Tibial artery (tissue), 4 donors: ENCODE measurements around the gene COL10A1.

Source experiments
- DNase-seq, 2 donors: peaks; one replicate each; pipeline ENCODE4 v3.0.0-alpha.2; 2019
- H3K27ac ChIP-seq, 2 donors: fragments of 200-600 bp; sonication (generic) in 1 of 2; 1 replicate in 1 of 2; 2 replicates in 1 of 2; pipeline ENCODE4 v1.5.1; 2018 to 2019; ENCODE audit warnings: mild to moderate bottlenecking in 1 of 2
- H3K27me3 ChIP-seq, 2 donors: fragments of 200-600 bp; sonication (generic) in 1 of 2; one replicate each; pipeline versions ENCODE4 v1.5.1 to v1.6.0; 2016 to 2019
- H3K36me3 ChIP-seq, 3 donors: fragments of 200-600 bp; sonication (generic) in 2 of 3; one replicate each; pipeline ENCODE4 v1.5.1; 2016 to 2019; ENCODE audit warnings: mild to moderate bottlenecking in 2 of 3
- H3K4me1 ChIP-seq, 4 donors: fragments of 200-600 bp; sonication (generic) in 2 of 4; 1 replicate in 3 of 4; 2 replicates in 1 of 4; pipeline ENCODE4 v1.5.1; 2016 to 2019
- H3K4me3 ChIP-seq, 2 donors: fragments of 200-600 bp; sonication (generic) in 1 of 2; 1 replicate in 1 of 2; 2 replicates in 1 of 2; pipeline ENCODE4 v1.5.1; 2018 to 2019; ENCODE audit warnings: mild to moderate bottlenecking in 2 of 2
- H3K9me3 ChIP-seq, 3 donors: fragments of 200-600 bp; sonication (generic) in 1 of 3; one replicate each; pipeline ENCODE4 v1.5.1; 2016 to 2019
- intact Hi-C: fragments of 100-400 bp; cut with DNase I; formaldehyde crosslinking; loops from one replicate; pipeline ENCODE4 v1.15.0; 2023; ENCODE audit warnings: low total_unique reads
- TF ChIP-seq, protein P1 (sequence below), 2 experiments: fragments of 200-600 bp in 1 of 2; fragments of 450-650 bp in 1 of 2; IDR thresholded peaks; one replicate each; pipeline ENCODE4 v1.5.1; 2017 to 2019; ENCODE audit warnings: antibody characterized with exemption in 2 of 2, mild to moderate bottlenecking in 1 of 2, moderate library complexity in 1 of 2

The COL10A1 gene

DNA sequence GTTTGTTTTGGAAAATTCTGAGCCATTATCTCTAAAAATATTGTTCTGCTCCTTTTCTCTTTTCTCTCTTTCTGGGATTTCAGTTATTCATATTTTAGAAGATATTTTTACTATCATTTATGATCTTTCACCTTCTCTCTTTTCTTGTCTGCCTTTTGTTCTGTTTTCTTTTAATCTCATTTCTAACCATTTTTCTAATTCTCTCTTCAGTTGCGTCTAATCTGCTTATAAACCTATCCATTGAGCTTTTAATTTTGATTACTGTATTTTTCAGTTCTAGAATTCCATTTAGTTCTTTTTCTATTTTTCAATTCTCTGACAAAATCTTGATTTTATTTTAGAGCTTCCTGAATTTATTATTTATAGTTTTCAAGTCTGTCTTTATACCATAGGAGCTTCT, 42.2 kb upstream of the COL10A1 start:
- peaks cover 0 to 4% (median 0%) of the 10 kb centered on the region in 3 donors for H3K9me3 ChIP-seq
- TF ChIP-seq, protein P1, sequence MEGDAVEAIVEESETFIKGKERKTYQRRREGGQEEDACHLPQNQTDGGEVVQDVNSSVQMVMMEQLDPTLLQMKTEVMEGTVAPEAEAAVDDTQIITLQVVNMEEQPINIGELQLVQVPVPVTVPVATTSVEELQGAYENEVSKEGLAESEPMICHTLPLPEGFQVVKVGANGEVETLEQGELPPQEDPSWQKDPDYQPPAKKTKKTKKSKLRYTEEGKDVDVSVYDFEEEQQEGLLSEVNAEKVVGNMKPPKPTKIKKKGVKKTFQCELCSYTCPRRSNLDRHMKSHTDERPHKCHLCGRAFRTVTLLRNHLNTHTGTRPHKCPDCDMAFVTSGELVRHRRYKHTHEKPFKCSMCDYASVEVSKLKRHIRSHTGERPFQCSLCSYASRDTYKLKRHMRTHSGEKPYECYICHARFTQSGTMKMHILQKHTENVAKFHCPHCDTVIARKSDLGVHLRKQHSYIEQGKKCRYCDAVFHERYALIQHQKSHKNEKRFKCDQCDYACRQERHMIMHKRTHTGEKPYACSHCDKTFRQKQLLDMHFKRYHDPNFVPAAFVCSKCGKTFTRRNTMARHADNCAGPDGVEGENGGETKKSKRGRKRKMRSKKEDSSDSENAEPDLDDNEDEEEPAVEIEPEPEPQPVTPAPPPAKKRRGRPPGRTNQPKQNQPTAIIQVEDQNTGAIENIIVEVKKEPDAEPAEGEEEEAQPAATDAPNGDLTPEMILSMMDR (IDR thresholded peaks at IDR 0.05) = no peak
- H3K27ac ChIP-seq = no peak overlapping the region
- no peak overlapping the region for H3K4me3 ChIP-seq
- H3K4me1 ChIP-seq = peaks cover 0 to 15% (median 0%) of the 10 kb centered on the region in 4 donors
- H3K36me3 ChIP-seq = no peaks in the 10 kb centered on the region
- intact Hi-C loops = no loop called here
- DNase-seq = no peak
- H3K27me3 ChIP-seq = no peaks in the 10 kb centered on the region

DNA sequence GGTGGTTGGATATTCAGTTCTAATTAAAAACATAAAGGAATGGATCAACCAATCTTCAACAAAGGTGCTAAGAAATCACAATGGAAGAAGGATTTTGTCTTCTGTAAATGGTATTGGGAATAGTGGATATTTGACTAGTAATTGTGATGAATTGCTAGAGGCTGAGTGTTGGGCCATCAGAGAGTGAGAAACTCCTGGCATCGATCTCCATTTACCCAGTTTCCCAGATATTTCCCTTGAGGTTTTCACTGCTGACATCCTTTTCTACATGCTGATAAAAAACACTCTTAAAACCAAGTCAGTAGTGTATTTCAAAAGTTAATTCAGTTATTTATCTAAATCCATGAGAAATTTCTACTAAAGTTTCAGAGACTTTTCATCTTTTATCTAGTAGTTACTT, 40.4 kb upstream of the COL10A1 start:
- no peaks in the 10 kb centered on the region for H3K36me3 ChIP-seq
- peaks cover 0 to 15% (median 0%) of the 10 kb centered on the region in 4 donors for H3K4me1 ChIP-seq
- peaks cover 0 to 4% (median 0%) of the 10 kb centered on the region in 3 donors for H3K9me3 ChIP-seq
- no peak for DNase-seq
- peak overlapping the region in 1 of 2 donors; percentile 19 for H3K27ac ChIP-seq
- no peaks in the 10 kb centered on the region for H3K27me3 ChIP-seq
- H3K4me3 ChIP-seq = no peak overlapping the region
- intact Hi-C loops = no loop called here
- TF ChIP-seq, protein P1 (IDR thresholded peaks at IDR 0.05) = no peak

DNA sequence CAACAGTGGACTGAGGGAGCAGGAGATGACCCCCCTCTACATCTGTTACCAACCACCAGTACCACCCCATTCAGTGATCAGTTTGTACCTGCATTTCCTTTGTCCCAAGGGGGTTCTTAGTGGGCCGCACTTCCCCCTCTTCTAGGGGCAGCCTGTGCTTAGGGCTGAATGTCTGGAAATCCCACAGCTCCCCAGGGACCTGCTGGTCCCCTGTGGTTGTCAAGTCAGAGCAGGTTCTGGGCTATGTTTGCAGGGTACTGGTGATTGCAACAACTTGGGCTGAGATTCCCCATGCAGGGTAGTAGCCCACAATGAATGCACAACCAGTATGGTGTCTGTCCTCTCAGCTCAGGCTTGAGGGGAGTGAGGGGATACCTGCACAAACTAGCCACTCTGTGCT, 39.7 kb upstream of the COL10A1 start:
- no peak overlapping the region for H3K4me3 ChIP-seq
- TF ChIP-seq, protein P1 (IDR thresholded peaks at IDR 0.05) = no peak
- no peaks in the 10 kb centered on the region for H3K36me3 ChIP-seq
- peaks cover 0 to 4% (median 0%) of the 10 kb centered on the region in 3 donors for H3K9me3 ChIP-seq
- no peak overlapping the region for H3K27ac ChIP-seq
- intact Hi-C loops = no loop called here
- peaks cover 0 to 15% (median 0%) of the 10 kb centered on the region in 4 donors for H3K4me1 ChIP-seq
- DNase-seq = no peak
- no peaks in the 10 kb centered on the region for H3K27me3 ChIP-seq

DNA sequence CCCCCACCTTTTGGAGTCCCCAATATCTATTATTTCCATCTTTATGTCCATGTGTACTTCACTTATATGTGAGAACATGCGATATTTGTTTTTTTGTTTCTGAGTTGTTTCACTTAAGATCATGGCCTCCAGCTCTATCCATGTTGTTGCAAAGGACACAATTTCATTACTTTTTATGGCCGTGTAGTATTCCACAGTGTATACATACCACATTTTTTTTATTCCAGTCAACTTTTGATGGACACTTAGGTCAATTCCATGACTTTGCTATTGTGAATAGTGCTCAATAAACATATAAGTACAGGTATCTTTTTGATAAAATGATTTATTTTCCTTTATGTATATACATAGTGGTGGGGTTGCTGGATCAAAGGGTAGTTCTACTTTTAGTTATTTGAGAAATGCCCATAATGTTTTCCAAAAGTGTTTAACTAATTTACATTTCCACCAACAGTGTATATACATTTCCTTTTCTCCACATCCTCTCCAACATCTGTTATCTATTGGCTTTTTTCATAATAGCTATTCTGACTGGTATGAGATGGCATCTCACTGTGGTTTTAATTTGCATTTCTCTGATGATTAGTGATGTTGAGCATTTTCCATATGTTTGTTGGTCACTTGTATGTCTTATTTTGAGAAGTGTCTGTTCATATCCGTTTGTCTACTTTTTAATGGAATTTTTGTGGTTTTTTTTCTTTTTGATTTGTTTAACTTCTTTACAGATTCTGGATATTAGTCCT, 34.0 kb upstream of the COL10A1 start:
- peaks cover 0 to 20% (median 0%) of the 10 kb centered on the region in 4 donors for H3K4me1 ChIP-seq
- intact Hi-C loops = no loop called here
- peaks cover 0 to 4% (median 0%) of the 10 kb centered on the region in 3 donors for H3K9me3 ChIP-seq
- no peaks in the 10 kb centered on the region for H3K36me3 ChIP-seq
- H3K27ac ChIP-seq = no peak overlapping the region
- no peak overlapping the region for H3K4me3 ChIP-seq
- TF ChIP-seq, protein P1 (IDR thresholded peaks at IDR 0.05) = no peak
- DNase-seq = no peak
- H3K27me3 ChIP-seq = no peaks in the 10 kb centered on the region

DNA sequence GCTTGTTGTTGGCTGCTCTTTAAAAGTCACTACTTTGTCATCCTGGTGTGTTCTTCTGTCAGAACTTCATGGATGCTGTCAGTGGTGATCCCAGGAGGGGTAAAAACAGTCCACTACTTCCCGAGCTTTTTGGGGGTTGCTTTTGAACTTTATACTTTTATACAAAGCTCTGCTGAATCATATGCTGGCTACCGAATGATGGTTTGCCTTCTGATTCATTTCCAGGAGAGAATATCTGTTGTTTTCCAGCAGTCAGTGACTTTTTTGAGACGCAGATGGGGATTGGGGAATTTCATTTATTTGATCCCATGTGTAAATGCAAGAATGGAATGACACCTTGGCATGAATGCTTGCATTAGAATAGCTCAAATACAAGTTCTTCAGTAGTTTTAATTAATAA, 32.7 kb upstream of the COL10A1 start:
- Histone ChIP-seq H3K27ac (no peak overlapping the region), H3K9me3 (no peaks in the 10 kb centered on the region), H3K36me3 (no peaks in the 10 kb centered on the region), H3K4me1 (peaks cover 0 to 20% (median 0%) of the 10 kb centered on the region in 4 donors), H3K27me3 (no peaks in the 10 kb centered on the region), H3K4me3 (no peak overlapping the region)
- TF ChIP-seq, protein P1 (IDR thresholded peaks at IDR 0.05) = no peak
- intact Hi-C loops = no loop called here
- DNase-seq = no peak
